Activated CD8-positive, alpha-beta T cell treated with anti-CD3 and anti-CD28 coated beads for 36 hours (primary cell): Measurements from ENCODE around the gene TTI1. TPM values are rescaled to one million over a fixed set of nuclear protein-coding genes. Genes with fewer than 3 reads are reported as not detected.

Source experiments
- ATAC-seq: fragments of 200-7000 bp; cut with Tn5 transposase; one replicate; pipeline ENCODE4 v1.10.0; 2021; ENCODE audit warnings: mild to moderate bottlenecking, moderate library complexity
- CTCF ChIA-PET: fragments of 350-600 bp; sonication (Branson Sonifier 250); formaldehyde crosslinking; loops from one replicate; lab custom pipeline; 2021; ENCODE audit warnings: antibody characterized with exemption; lab: Charles Lee
- POLR2A ChIA-PET: fragments of 350-600 bp; sonication (Branson Sonifier 250); formaldehyde crosslinking; loops from one replicate; lab custom pipeline; 2021; ENCODE audit warnings: antibody characterized with exemption; lab: Charles Lee
- DNase-seq: peaks from one replicate; pipeline ENCODE4 v3.0.0-alpha.2; 2020
- H3K27ac Mint-ChIP-seq: one replicate; pipeline ENCODE4 v1.8.0; 2021; ENCODE audit warnings: mild to moderate bottlenecking, mixed read lengths
- H3K27me3 Mint-ChIP-seq: one replicate; pipeline ENCODE4 v1.8.0; 2021; ENCODE audit warnings: mixed read lengths
- H3K36me3 Mint-ChIP-seq: one replicate; pipeline ENCODE4 v1.8.0; 2021; ENCODE audit warnings: low read depth, mixed read lengths
- H3K4me1 Mint-ChIP-seq: one replicate; pipeline ENCODE4 v1.8.0; 2021; ENCODE audit warnings: low read depth, mixed read lengths
- H3K4me3 Mint-ChIP-seq: one replicate; pipeline ENCODE4 v1.8.0; 2021; ENCODE audit warnings: mild to moderate bottlenecking, moderate library complexity, mixed read lengths
- H3K9me3 Mint-ChIP-seq: one replicate; pipeline ENCODE4 v1.8.0; 2021; ENCODE audit warnings: mixed read lengths
- CTCF ChIP-seq: fragments of 200-600 bp; IDR thresholded peaks from one replicate; pipeline ENCODE4 v1.8.0; 2022; ENCODE audit warnings: antibody characterized with exemption, mild to moderate bottlenecking
- intact Hi-C: fragments of 100-400 bp; cut with micrococcal nuclease; formaldehyde crosslinking; loops from one replicate; pipeline ENCODE4 v1.10.0; 2022
- total RNA-seq, 2 experiments: library from RNA; stranded (reverse); gene quantifications; one replicate each; pipeline ENCODE4 v1.2.3, GENCODE V29; 2021

The TTI1 gene
- total RNA-seq, 2 experiments from 2014 or later, result 34.1 to 39.7 TPM

DNA sequence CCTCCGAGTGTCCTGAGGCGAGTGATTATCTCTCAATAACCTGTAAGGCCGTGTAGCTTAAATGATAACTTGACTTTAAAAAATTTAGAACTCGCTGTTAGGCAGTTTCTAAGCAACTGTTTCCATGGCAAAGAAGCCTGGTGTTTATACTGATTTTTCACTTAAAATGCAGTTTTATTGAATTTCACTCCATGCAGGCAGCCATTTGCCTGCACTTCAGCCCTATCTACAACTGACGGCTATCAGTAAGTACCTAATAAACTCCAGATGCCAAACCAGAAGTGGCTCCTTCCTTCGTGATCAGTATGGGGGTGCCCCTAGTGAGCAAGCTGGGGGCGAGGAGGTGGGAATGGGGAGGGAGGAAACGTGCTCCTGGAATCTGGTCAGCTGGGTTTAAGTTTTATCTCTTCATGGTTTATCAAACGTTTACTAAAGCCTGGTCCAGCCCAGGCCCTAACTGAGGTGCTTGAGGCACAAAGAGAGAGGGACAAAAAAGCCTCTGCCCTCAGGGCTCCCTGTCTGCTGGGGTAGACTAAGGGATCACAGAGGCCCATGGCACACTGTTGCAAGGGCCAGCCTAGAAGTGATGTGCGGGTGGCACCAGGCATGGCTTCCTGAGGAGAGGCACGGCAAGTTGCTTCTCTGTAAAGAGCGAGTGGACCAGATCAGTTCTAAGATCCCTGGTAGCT, 45.5 kb downstream of the TTI1 start:
- H3K9me3 Mint-ChIP-seq, result no peaks in the 10 kb centered on the region
- ChIA-PET CTCF (interaction anchor here (1.0 to 1.6 kb wide), 2 partner anchors 8 to 86 kb away, joined by 3 read pairs; no protein-coding TSS in a partner anchor), POLR2A (no interaction called here)
- peaks cover 30% of the 10 kb centered on the region for H3K36me3 Mint-ChIP-seq
- no peak overlapping the region for H3K4me3 Mint-ChIP-seq
- H3K27ac Mint-ChIP-seq, result no peak overlapping the region
- no peak for ATAC-seq
- no peak for TF ChIP-seq CTCF
- H3K27me3 Mint-ChIP-seq, result no peaks in the 10 kb centered on the region
- intact Hi-C loops, result no loop called here
- DNase-seq, result no peak
- peaks cover 16% of the 10 kb centered on the region for H3K4me1 Mint-ChIP-seq

- intact Hi-C loops, result no loop called here
- Mint-ChIP-seq H3K9me3 (no peaks in the 10 kb centered on the region), H3K4me1 (peaks cover 16% of the 10 kb centered on the region), H3K27ac (no peak overlapping the region), H3K36me3 (peaks cover 34% of the 10 kb centered on the region), H3K4me3 (no peak overlapping the region), H3K27me3 (no peaks in the 10 kb centered on the region)
- ATAC-seq, result no peak
- no peak for DNase-seq
- ChIA-PET POLR2A (no interaction called here), CTCF (interaction anchor here (1.2 kb wide), 1 partner anchor 336 kb away, joined by 3 read pairs; no protein-coding TSS in a partner anchor)
- no peak for TF ChIP-seq CTCF
These were observed 46.2 kb downstream of the TTI1 start for GRCh38 chr20:37986873-37987601.

DNA sequence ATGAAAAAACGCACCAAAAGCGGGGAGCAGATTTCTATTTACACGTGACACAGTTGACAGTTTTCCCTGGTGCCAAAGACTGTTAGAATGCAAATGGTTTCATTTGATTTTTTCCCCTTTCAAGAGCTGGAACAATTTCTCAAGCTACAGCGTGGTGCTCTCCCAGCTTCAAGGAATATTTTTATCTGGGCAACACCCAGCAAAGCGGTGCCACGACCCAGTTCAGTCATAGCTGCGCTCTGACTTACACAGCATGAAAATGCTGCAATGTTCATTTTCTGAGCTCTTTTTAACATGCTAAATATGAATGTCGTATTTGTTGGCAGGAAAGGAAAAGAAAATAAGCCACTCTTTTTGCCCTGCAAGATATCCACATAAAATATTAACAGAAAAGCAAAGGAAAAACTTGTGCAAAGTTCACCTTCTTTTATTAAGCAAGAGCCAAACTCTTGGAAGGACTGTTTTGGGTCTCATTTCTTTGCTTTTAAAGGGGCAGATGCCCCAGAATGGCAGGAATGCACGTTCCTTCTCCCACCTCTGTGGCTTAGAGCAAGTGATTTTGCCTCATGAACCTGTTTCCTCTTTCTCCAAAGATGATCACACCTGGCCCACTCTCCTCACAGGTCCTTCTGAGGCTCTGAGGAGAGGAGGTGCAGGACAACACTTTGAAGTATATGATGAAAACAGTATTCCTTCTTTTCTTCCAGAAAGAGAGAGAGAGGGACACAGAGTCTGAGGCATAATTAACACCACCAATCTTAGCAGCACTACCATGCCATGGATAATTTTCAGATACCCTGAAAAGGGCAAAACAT, 47.0 kb downstream of the TTI1 start:
- H3K9me3 Mint-ChIP-seq, result no peaks in the 10 kb centered on the region
- peaks cover 31% of the 10 kb centered on the region for H3K36me3 Mint-ChIP-seq
- DNase-seq (no peak), ATAC-seq (no peak)
- ChIA-PET POLR2A (no interaction called here), CTCF (interaction anchor here (1.2 kb wide), 1 partner anchor 335 kb away, joined by 3 read pairs; no protein-coding TSS in a partner anchor)
- intact Hi-C loops, result no loop called here
- H3K4me3 Mint-ChIP-seq, result no peak overlapping the region
- H3K27me3 Mint-ChIP-seq, result no peaks in the 10 kb centered on the region
- peaks cover 11% of the 10 kb centered on the region for H3K4me1 Mint-ChIP-seq
- TF ChIP-seq CTCF, result no peak
- H3K27ac Mint-ChIP-seq, result no peak overlapping the region

- Mint-ChIP-seq H3K9me3 (no peaks in the 10 kb centered on the region), H3K4me1 (no peaks in the 10 kb centered on the region)
- CTCF ChIA-PET, result no interaction called here
These were observed 49.1 kb downstream of the TTI1 start for GRCh38 chr20:37984018-37984785.

More at GRCh38 chr20:37984018-37984785, 49.1 kb downstream of the TTI1 start:
- Mint-ChIP-seq H3K27me3 (no peaks in the 10 kb centered on the region), H3K4me3 (no peak overlapping the region), H3K27ac (no peak overlapping the region), H3K36me3 (peaks cover 18% of the 10 kb centered on the region)
- DNase-seq (no peak), ATAC-seq (no peak)
- POLR2A ChIA-PET, result no interaction called here
- no peak for TF ChIP-seq CTCF
- intact Hi-C loops, result no loop called here
